ENCODE measurements around the gene NDE1.

DNA sequence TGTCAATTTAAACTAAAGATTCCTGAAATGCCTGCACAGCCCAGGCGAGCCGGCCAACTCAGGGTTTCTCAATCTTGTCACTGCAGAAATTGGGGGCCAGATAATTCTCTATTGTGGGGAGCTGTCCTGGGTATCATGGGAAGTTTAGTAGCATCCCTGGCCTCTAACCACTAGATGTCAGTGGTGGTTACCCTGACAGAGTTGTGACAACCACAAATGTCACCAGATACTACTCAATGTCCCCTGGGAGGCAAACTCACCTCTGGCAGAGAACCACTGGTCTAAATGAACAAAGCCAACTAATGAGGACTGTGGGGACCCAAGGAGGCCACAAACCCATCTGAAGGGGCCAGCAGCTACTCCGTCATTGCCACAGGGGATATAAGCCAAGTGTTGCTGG, 115.8 kb downstream of the NDE1 start:
- TF ChIP-seq, protein P1, sequence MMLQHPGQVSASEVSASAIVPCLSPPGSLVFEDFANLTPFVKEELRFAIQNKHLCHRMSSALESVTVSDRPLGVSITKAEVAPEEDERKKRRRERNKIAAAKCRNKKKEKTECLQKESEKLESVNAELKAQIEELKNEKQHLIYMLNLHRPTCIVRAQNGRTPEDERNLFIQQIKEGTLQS (IDR thresholded peaks at IDR 0.05): no peak
- TF ChIP-seq, protein P1 (CRISPR knock-in tag; conservative IDR thresholded peaks at IDR 0.05): no peak
- no peak for TF ChIP-seq ETV5 (CRISPR knock-in tag; IDR thresholded peaks at IDR 0.05; ENCODE audit: low read depth)
- no peak for TF ChIP-seq PML (IDR thresholded peaks at IDR 0.05; ENCODE audit: low read length)
- TF ChIP-seq, protein P2, sequence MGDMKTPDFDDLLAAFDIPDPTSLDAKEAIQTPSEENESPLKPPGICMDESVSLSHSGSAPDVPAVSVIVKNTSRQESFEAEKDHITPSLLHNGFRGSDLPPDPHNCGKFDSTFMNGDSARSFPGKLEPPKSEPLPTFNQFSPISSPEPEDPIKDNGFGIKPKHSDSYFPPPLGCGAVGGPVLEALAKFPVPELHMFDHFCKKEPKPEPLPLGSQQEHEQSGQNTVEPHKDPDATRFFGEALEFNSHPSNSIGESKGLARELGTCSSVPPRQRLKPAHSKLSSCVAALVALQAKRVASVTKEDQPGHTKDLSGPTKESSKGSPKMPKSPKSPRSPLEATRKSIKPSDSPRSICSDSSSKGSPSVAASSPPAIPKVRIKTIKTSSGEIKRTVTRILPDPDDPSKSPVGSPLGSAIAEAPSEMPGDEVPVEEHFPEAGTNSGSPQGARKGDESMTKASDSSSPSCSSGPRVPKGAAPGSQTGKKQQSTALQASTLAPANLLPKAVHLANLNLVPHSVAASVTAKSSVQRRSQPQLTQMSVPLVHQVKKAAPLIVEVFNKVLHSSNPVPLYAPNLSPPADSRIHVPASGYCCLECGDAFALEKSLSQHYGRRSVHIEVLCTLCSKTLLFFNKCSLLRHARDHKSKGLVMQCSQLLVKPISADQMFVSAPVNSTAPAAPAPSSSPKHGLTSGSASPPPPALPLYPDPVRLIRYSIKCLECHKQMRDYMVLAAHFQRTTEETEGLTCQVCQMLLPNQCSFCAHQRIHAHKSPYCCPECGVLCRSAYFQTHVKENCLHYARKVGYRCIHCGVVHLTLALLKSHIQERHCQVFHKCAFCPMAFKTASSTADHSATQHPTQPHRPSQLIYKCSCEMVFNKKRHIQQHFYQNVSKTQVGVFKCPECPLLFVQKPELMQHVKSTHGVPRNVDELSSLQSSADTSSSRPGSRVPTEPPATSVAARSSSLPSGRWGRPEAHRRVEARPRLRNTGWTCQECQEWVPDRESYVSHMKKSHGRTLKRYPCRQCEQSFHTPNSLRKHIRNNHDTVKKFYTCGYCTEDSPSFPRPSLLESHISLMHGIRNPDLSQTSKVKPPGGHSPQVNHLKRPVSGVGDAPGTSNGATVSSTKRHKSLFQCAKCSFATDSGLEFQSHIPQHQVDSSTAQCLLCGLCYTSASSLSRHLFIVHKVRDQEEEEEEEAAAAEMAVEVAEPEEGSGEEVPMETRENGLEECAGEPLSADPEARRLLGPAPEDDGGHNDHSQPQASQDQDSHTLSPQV (IDR thresholded peaks at IDR 0.05): no peak
- no peak for TF ChIP-seq TAF1 (IDR thresholded peaks at IDR 0.05; ENCODE audit: control insufficient read depth, extremely low read depth, insufficient read depth, low read length, severe bottlenecking)
- TF ChIP-seq STAG1 (CRISPR knock-in tag; IDR thresholded peaks at IDR 0.05; ENCODE audit: borderline replicate concordance): peak; percentile 67; the same call in 1 of the 2 replicates
- TF ChIP-seq HCFC1 (IDR thresholded peaks at IDR 0.05; ENCODE audit: low read depth, low read length): no peak
- TF ChIP-seq, protein P3, sequence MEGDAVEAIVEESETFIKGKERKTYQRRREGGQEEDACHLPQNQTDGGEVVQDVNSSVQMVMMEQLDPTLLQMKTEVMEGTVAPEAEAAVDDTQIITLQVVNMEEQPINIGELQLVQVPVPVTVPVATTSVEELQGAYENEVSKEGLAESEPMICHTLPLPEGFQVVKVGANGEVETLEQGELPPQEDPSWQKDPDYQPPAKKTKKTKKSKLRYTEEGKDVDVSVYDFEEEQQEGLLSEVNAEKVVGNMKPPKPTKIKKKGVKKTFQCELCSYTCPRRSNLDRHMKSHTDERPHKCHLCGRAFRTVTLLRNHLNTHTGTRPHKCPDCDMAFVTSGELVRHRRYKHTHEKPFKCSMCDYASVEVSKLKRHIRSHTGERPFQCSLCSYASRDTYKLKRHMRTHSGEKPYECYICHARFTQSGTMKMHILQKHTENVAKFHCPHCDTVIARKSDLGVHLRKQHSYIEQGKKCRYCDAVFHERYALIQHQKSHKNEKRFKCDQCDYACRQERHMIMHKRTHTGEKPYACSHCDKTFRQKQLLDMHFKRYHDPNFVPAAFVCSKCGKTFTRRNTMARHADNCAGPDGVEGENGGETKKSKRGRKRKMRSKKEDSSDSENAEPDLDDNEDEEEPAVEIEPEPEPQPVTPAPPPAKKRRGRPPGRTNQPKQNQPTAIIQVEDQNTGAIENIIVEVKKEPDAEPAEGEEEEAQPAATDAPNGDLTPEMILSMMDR (IDR thresholded peaks at IDR 0.05 in 2 of 3, conservative IDR thresholded peaks at IDR 0.05 in 1 of 3; ENCODE audit: insufficient read depth in 2 of 3, low read depth in 1 of 3, low read length in 3 of 3): peak; percentile 79 to 88 (median 85)
- TF ChIP-seq ZFX (CRISPR knock-in tag; IDR thresholded peaks at IDR 0.05): no peak
- TF ChIP-seq, protein P4, sequence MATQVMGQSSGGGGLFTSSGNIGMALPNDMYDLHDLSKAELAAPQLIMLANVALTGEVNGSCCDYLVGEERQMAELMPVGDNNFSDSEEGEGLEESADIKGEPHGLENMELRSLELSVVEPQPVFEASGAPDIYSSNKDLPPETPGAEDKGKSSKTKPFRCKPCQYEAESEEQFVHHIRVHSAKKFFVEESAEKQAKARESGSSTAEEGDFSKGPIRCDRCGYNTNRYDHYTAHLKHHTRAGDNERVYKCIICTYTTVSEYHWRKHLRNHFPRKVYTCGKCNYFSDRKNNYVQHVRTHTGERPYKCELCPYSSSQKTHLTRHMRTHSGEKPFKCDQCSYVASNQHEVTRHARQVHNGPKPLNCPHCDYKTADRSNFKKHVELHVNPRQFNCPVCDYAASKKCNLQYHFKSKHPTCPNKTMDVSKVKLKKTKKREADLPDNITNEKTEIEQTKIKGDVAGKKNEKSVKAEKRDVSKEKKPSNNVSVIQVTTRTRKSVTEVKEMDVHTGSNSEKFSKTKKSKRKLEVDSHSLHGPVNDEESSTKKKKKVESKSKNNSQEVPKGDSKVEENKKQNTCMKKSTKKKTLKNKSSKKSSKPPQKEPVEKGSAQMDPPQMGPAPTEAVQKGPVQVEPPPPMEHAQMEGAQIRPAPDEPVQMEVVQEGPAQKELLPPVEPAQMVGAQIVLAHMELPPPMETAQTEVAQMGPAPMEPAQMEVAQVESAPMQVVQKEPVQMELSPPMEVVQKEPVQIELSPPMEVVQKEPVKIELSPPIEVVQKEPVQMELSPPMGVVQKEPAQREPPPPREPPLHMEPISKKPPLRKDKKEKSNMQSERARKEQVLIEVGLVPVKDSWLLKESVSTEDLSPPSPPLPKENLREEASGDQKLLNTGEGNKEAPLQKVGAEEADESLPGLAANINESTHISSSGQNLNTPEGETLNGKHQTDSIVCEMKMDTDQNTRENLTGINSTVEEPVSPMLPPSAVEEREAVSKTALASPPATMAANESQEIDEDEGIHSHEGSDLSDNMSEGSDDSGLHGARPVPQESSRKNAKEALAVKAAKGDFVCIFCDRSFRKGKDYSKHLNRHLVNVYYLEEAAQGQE (IDR thresholded peaks at IDR 0.05; ENCODE audit: borderline replicate concordance): peak; percentile 85
- TF ChIP-seq, protein P4 (CRISPR knock-in tag; IDR thresholded peaks at IDR 0.05; ENCODE audit: low read depth): 0 out of 2 replicates have a peak, but pooled peaks have one; percentile 36
- TF ChIP-seq FOXK2 (conservative IDR thresholded peaks at IDR 0.05 in 1 of 2, IDR thresholded peaks at IDR 0.05 in 1 of 2; ENCODE audit: low read depth in 2 of 2): no peak
